Activated CD4-positive, alpha-beta T cell treated with anti-CD3 and anti-CD28 coated beads, Interleukin-2, amount 10 ng/mL, durations not matched to agents 7 days and 5 days (primary cell): Measurements from ENCODE around the gene ZBTB45. TPM values are rescaled to one million over a fixed set of nuclear protein-coding genes. Genes with fewer than 3 reads are reported as not detected.
"Not testable (repeated sequence)": the region's sequence is repeated elsewhere in the genome, so short reads cannot be mapped to it uniquely, and the experiment has no call there.

ENCODE experiments used
- CTCF ChIA-PET: fragments of 350-600 bp; sonication (Branson Sonifier 250); formaldehyde crosslinking; loops from one replicate; lab custom pipeline; 2021; ENCODE audit warnings: antibody characterized with exemption; lab: Charles Lee
- POLR2A ChIA-PET: fragments of 350-600 bp; sonication (Branson Sonifier 250); formaldehyde crosslinking; loops from one replicate; lab custom pipeline; 2021; ENCODE audit warnings: antibody characterized with exemption; lab: Charles Lee
- DNase-seq: peaks from one replicate; pipeline ENCODE4 v3.0.0-alpha.2; 2020
- H3K27ac Mint-ChIP-seq: one replicate; pipeline ENCODE4 v1.8.0; 2021; ENCODE audit warnings: mild to moderate bottlenecking, moderate library complexity, mixed read lengths
- H3K27me3 Mint-ChIP-seq: one replicate; pipeline ENCODE4 v1.8.0; 2021; ENCODE audit warnings: mixed read lengths
- H3K36me3 Mint-ChIP-seq: one replicate; pipeline ENCODE4 v1.8.0; 2021; ENCODE audit warnings: low read depth, mixed read lengths
- H3K4me1 Mint-ChIP-seq: one replicate; pipeline ENCODE4 v1.8.0; 2021; ENCODE audit warnings: mixed read lengths
- H3K4me3 Mint-ChIP-seq: one replicate; pipeline ENCODE4 v1.8.0; 2021; ENCODE audit warnings: mild to moderate bottlenecking, moderate library complexity, mixed read lengths
- H3K9me3 Mint-ChIP-seq: one replicate; pipeline ENCODE4 v1.8.0; 2021; ENCODE audit warnings: mixed read lengths
- total RNA-seq, 2 experiments: library from RNA; stranded (reverse); gene quantifications; one replicate each; pipeline ENCODE4 v1.2.3, GENCODE V29; 2021

The ZBTB45 gene
- total RNA-seq, 2 experiments from 2014 or later = 17.9 to 19.9 TPM

- Mint-ChIP-seq H3K27ac (no peak within 1 kb of the TSS), H3K4me3 (no peak within 1 kb of the TSS), H3K9me3 (peaks cover 10% of the 10 kb centered on the region), H3K36me3 (peaks cover 16% of the 10 kb centered on the region), H3K27me3 (no peaks in the 10 kb centered on the region), H3K4me1 (peaks cover 25% of the 10 kb centered on the region)
- ChIA-PET POLR2A (no interaction called here), CTCF (interaction anchor here (1.1 to 2.1 kb wide), 3 partner anchors 9 to 70 kb away, joined by 3 to 9 read pairs (median 3); partner anchors contain the start of gene ZBTB45)
- no peak for DNase-seq
Observed at GRCh38 chr19:58511353-58512208, 8.0 kb downstream of the ZBTB45 start, which contains the start of gene SLC27A5. Gene SLC27A5 (minus strand): TSS chr19:58511992. CDS start chr19:58511955, 37 bp downstream.

- H3K27ac Mint-ChIP-seq = no peak overlapping the region
- peaks cover 15% of the 10 kb centered on the region for H3K4me1 Mint-ChIP-seq
- POLR2A ChIA-PET = no interaction called here
- peaks cover 12% of the 10 kb centered on the region for H3K9me3 Mint-ChIP-seq
- peaks cover 6% of the 10 kb centered on the region for H3K36me3 Mint-ChIP-seq
- CTCF ChIA-PET = interaction anchor here (1.1 to 2.1 kb wide), 3 partner anchors 10 to 71 kb away, joined by 3 to 9 read pairs (median 3); partner anchors contain the start of gene ZBTB45
- DNase-seq = no peak
- no peaks in the 10 kb centered on the region for H3K27me3 Mint-ChIP-seq
- no peak overlapping the region for H3K4me3 Mint-ChIP-seq
Observed at GRCh38 chr19:58510084-58510862, 9.3 kb downstream of the ZBTB45 start.

- Mint-ChIP-seq H3K4me3 (no peak overlapping the region), H3K36me3 (peaks cover 5% of the 10 kb centered on the region), H3K27me3 (no peaks in the 10 kb centered on the region), H3K27ac (no peak overlapping the region), H3K4me1 (peaks cover 11% of the 10 kb centered on the region), H3K9me3 (peaks cover 12% of the 10 kb centered on the region)
- no peak for DNase-seq
- CTCF ChIA-PET = interaction anchor here (0.6 to 2.1 kb wide), 2 partner anchors 10 to 11 kb away, joined by 6 to 9 read pairs; partner anchors contain the start of gene ZBTB45
- POLR2A ChIA-PET = no interaction called here
Observed at GRCh38 chr19:58509731-58510083, 9.9 kb downstream of the ZBTB45 start.

- POLR2A ChIA-PET, H3K27me3 Mint-ChIP-seq, H3K4me3 Mint-ChIP-seq, H3K4me1 Mint-ChIP-seq, H3K27ac Mint-ChIP-seq, H3K36me3 Mint-ChIP-seq, DNase-seq: not testable (repeated sequence)
- H3K9me3 Mint-ChIP-seq = peaks cover 12% of the 10 kb centered on the region
- CTCF ChIA-PET = interaction anchor here (0.7 to 2.0 kb wide), 2 partner anchors 12 to 38 kb away, joined by 3 to 11 read pairs; partner anchors contain the start of gene ZBTB45
Observed at GRCh38 chr19:58507602-58508223, 11.9 kb downstream of the ZBTB45 start.

- H3K36me3 Mint-ChIP-seq = no peaks in the 10 kb centered on the region
Observed at GRCh38 chr19:58500242-58500641, 19.4 kb downstream of the ZBTB45 start.

GRCh38 chr19:58499021-58499927 is 20.3 kb downstream of the ZBTB45 start:
- CTCF ChIA-PET = interaction anchor here (0.8 to 4.3 kb wide), 5 partner anchors 9 to 82 kb away, joined by 3 to 34 read pairs (median 6); partner anchors contain the start of gene ZBTB45
- H3K27me3 Mint-ChIP-seq = no peaks in the 10 kb centered on the region
- peak overlapping the region; percentile 86 for H3K4me3 Mint-ChIP-seq
- H3K4me1 Mint-ChIP-seq = peaks cover 24% of the 10 kb centered on the region
- H3K36me3 Mint-ChIP-seq = no peaks in the 10 kb centered on the region
- peaks cover 13% of the 10 kb centered on the region for H3K9me3 Mint-ChIP-seq
- DNase-seq = peak; percentile 98
- POLR2A ChIA-PET = interaction anchor here (1.0 kb wide), 1 partner anchor 59 kb away, joined by 4 read pairs; the partner anchor contains the start of gene ZNF132
- H3K27ac Mint-ChIP-seq = peak overlapping the region; percentile 91

More at GRCh38 chr19:58500242-58500641, 19.4 kb downstream of the ZBTB45 start:
- Mint-ChIP-seq H3K27me3 (no peaks in the 10 kb centered on the region), H3K4me3 (no peak overlapping the region), H3K9me3 (peaks cover 13% of the 10 kb centered on the region), H3K27ac (peak overlapping the region; percentile 22), H3K4me1 (peaks cover 24% of the 10 kb centered on the region)
- ChIA-PET POLR2A (no interaction called here), CTCF (interaction anchor here (1.6 to 4.3 kb wide), 3 partner anchors 14 to 81 kb away, joined by 6 to 34 read pairs (median 16); partner anchors contain the start of gene ZBTB45)
- no peak for DNase-seq

- H3K9me3 Mint-ChIP-seq = peaks cover 13% of the 10 kb centered on the region
- peak overlapping the region; percentile 91 for H3K27ac Mint-ChIP-seq
- CTCF ChIA-PET = interaction anchor here (0.8 to 4.3 kb wide), 5 partner anchors 9 to 83 kb away, joined by 3 to 34 read pairs (median 6); partner anchors contain the start of gene ZBTB45
Observed at GRCh38 chr19:58498316-58499020, 21.1 kb downstream of the ZBTB45 start.

GRCh38 chr19:58497634-58498170 is 21.9 kb downstream of the ZBTB45 start:
- H3K9me3 Mint-ChIP-seq = peaks cover 13% of the 10 kb centered on the region
- POLR2A ChIA-PET = no interaction called here
- H3K27ac Mint-ChIP-seq = no peak overlapping the region
- peaks cover 24% of the 10 kb centered on the region for H3K4me1 Mint-ChIP-seq
- no peaks in the 10 kb centered on the region for H3K27me3 Mint-ChIP-seq
- CTCF ChIA-PET = interaction anchor here (4.3 kb wide), 1 partner anchor 22 kb away, joined by 16 read pairs; the partner anchor contains the start of gene ZBTB45
- DNase-seq = no peak
- peak overlapping the region; percentile 86 for H3K4me3 Mint-ChIP-seq
- H3K36me3 Mint-ChIP-seq = no peaks in the 10 kb centered on the region

More at GRCh38 chr19:58498316-58499020, 21.1 kb downstream of the ZBTB45 start:
- H3K4me1 Mint-ChIP-seq = peaks cover 24% of the 10 kb centered on the region
- POLR2A ChIA-PET = no interaction called here
- DNase-seq = no peak
- H3K36me3 Mint-ChIP-seq = no peaks in the 10 kb centered on the region
- peak overlapping the region; percentile 86 for H3K4me3 Mint-ChIP-seq
- no peaks in the 10 kb centered on the region for H3K27me3 Mint-ChIP-seq

GRCh38 chr19:58492265-58492664 is 27.3 kb downstream of the ZBTB45 start:
- H3K27ac Mint-ChIP-seq = no peak overlapping the region
- H3K27me3 Mint-ChIP-seq = no peaks in the 10 kb centered on the region
- H3K9me3 Mint-ChIP-seq = no peaks in the 10 kb centered on the region
- peaks cover 12% of the 10 kb centered on the region for H3K4me1 Mint-ChIP-seq
- ChIA-PET POLR2A (no interaction called here), CTCF (interaction anchor here (1.4 kb wide), 1 partner anchor 21 kb away, joined by 3 read pairs; no protein-coding TSS in a partner anchor)
- no peak overlapping the region for H3K4me3 Mint-ChIP-seq
- no peak for DNase-seq
- H3K36me3 Mint-ChIP-seq = no peaks in the 10 kb centered on the region

- no peak overlapping the region for H3K27ac Mint-ChIP-seq
- no peaks in the 10 kb centered on the region for H3K27me3 Mint-ChIP-seq
- no peak for DNase-seq
- CTCF ChIA-PET = interaction anchor here (0.9 kb wide), 1 partner anchor 722 kb away, joined by 5 read pairs; the partner anchor contains the start of gene ZNF586
- no peaks in the 10 kb centered on the region for H3K36me3 Mint-ChIP-seq
- H3K4me1 Mint-ChIP-seq = peaks cover 8% of the 10 kb centered on the region
- H3K4me3 Mint-ChIP-seq = no peak overlapping the region
- POLR2A ChIA-PET = interaction anchor here (0.6 kb wide), 1 partner anchor 29 kb away, joined by 3 read pairs; no protein-coding TSS in a partner anchor
- no peaks in the 10 kb centered on the region for H3K9me3 Mint-ChIP-seq
Observed at GRCh38 chr19:58491393-58491792, 28.2 kb downstream of the ZBTB45 start.
